ENCODE results near the gene MICAL3.
"Not testable (repeated sequence)": the region's sequence is repeated elsewhere in the genome, so short reads cannot be mapped to it uniquely, and the experiment has no call there.

The MICAL3 gene

DNA sequence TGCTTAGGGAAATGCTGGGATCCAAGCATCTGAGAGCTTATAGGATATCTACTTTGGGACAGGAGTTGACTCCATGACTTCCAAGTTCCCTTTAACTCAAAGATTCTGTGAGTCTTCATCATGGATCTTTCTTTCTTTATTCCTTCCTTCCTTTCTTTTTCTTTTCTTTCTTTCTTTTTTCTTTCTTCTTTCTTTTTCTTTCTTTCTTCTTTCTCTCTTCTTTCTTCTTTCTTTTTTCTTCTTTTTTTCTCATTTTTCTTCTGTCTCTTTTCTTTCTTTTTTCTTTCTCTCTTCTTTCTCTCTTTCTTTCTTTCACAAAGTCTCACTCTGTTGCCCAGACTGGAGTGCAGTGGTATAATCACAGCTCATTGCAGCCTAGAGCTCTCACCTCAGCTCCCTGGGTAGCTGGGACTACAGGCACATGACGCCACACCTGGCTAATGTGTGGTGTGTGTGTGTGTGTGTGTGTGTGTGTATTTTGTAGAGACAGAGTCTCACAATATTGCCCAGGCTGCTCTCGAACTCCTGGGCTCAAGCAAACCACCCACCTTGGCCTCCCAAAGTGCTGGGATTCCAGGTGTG is 5.4 kb upstream of the MICAL3 start:
- TF ChIP-seq, protein P1, sequence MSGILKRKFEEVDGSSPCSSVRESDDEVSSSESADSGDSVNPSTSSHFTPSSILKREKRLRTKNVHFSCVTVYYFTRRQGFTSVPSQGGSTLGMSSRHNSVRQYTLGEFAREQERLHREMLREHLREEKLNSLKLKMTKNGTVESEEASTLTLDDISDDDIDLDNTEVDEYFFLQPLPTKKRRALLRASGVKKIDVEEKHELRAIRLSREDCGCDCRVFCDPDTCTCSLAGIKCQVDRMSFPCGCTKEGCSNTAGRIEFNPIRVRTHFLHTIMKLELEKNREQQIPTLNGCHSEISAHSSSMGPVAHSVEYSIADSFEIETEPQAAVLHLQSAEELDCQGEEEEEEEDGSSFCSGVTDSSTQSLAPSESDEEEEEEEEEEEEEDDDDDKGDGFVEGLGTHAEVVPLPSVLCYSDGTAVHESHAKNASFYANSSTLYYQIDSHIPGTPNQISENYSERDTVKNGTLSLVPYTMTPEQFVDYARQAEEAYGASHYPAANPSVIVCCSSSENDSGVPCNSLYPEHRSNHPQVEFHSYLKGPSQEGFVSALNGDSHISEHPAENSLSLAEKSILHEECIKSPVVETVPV (CRISPR knock-in tag; IDR thresholded peaks at IDR 0.05), result no peak
- TF ChIP-seq, protein P2, sequence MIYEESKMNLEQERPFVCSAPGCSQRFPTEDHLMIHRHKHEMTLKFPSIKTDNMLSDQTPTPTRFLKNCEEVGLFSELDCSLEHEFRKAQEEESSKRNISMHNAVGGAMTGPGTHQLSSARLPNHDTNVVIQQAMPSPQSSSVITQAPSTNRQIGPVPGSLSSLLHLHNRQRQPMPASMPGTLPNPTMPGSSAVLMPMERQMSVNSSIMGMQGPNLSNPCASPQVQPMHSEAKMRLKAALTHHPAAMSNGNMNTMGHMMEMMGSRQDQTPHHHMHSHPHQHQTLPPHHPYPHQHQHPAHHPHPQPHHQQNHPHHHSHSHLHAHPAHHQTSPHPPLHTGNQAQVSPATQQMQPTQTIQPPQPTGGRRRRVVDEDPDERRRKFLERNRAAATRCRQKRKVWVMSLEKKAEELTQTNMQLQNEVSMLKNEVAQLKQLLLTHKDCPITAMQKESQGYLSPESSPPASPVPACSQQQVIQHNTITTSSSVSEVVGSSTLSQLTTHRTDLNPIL (CRISPR knock-in tag; IDR thresholded peaks at IDR 0.05; ENCODE audit: low read depth), result no peak
- TF ChIP-seq BACH2 (CRISPR knock-in tag; IDR thresholded peaks at IDR 0.05; ENCODE audit: borderline replicate concordance) (no peak), ISL1 (CRISPR knock-in tag; IDR thresholded peaks at IDR 0.05) (no peak), OSR1 (CRISPR knock-in tag; IDR thresholded peaks at IDR 0.05) (no peak), ZFP30 (CRISPR knock-in tag; IDR thresholded peaks at IDR 0.05) (no peak), ARNTL (CRISPR knock-in tag; IDR thresholded peaks at IDR 0.05; ENCODE audit: borderline replicate concordance, low read depth) (no peak), TCF4 (CRISPR knock-in tag; IDR thresholded peaks at IDR 0.05; ENCODE audit: borderline replicate concordance) (no peak), ZNF70 (CRISPR knock-in tag; IDR thresholded peaks at IDR 0.05) (no peak)
- TF ChIP-seq, protein P3, sequence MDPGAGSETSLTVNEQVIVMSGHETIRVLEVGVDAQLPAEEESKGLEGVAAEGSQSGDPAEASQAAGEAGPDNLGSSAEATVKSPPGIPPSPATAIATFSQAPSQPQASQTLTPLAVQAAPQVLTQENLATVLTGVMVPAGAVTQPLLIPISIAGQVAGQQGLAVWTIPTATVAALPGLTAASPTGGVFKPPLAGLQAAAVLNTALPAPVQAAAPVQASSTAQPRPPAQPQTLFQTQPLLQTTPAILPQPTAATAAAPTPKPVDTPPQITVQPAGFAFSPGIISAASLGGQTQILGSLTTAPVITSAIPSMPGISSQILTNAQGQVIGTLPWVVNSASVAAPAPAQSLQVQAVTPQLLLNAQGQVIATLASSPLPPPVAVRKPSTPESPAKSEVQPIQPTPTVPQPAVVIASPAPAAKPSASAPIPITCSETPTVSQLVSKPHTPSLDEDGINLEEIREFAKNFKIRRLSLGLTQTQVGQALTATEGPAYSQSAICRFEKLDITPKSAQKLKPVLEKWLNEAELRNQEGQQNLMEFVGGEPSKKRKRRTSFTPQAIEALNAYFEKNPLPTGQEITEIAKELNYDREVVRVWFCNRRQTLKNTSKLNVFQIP (CRISPR knock-in tag; IDR thresholded peaks at IDR 0.05; ENCODE audit: borderline replicate concordance, low read depth), result no peak
- no peak for ATAC-seq

DNA sequence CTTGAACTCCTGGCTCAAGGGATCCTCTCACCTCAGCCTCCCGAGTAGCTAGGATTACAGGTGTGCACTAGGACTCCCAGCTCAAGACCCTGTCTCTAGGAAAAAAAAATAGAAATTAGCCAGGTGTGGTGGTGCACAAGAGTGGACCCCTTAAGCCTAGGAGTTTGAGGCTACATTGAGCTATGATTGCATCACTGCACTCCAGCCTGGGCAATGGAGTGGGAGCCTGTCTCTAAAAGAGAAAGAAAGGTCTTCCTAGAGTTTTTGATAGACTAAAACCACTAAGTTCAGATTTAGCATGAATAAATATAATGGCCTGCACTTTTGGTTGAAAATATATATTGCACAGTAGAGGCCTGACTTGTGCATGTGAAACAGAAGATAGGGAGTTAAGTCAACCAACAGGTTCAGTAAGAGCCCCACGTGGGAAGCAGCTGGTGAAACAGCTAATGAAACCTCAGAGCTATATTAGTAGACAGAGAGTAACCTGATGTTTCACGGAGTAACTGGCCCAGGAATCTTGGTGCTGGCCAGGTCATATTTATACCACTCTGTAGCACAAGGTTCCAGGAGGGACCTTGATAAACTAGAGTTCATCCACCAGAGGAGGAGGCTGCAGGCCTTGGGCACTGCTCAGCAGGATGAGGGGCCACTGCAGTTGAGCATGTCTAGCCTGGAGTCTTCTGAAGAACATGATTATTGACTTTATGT is 4.6 kb upstream of the MICAL3 start:
- no peak for ATAC-seq
- TF ChIP-seq ZNF70 (CRISPR knock-in tag; IDR thresholded peaks at IDR 0.05) (no peak), TOX (CRISPR knock-in tag; IDR thresholded peaks at IDR 0.05; ENCODE audit: borderline replicate concordance) (no peak), ESRRG (CRISPR knock-in tag; IDR thresholded peaks at IDR 0.05) (no peak), ZNF565 (CRISPR knock-in tag; conservative IDR thresholded peaks at IDR 0.05; ENCODE audit: low read depth) (no peak), SNAI2 (CRISPR knock-in tag; IDR thresholded peaks at IDR 0.05) (no peak), ZFP3 (CRISPR knock-in tag; IDR thresholded peaks at IDR 0.05) (no peak), BACH2 (CRISPR knock-in tag; IDR thresholded peaks at IDR 0.05; ENCODE audit: borderline replicate concordance) (no peak), ZC3H10 (CRISPR knock-in tag; IDR thresholded peaks at IDR 0.05) (no peak)
- TF ChIP-seq, protein P2 (CRISPR knock-in tag; IDR thresholded peaks at IDR 0.05; ENCODE audit: low read depth), result no peak
- TF ChIP-seq, protein P1 (CRISPR knock-in tag; IDR thresholded peaks at IDR 0.05), result no peak

DNA sequence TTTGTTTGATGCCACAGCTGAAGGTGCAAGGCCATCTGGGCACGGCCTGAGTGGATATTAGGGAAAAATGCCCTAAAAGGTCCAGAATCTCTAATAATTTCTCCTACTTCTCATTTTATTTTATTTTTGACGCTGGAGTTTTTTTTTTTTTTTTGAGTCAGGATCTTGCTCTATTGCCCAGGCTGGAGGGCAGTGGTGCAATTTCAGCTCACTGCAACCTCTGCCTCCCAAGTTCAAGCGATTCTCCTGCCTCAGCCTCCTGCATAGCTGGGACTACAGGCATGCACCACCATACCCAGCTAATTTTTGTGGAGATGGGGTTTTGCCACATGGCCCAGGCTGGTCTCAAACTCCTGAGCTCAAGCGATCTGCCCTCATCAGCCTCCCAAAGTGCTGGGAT is 1.5 kb upstream of the MICAL3 start:
- not testable (repeated sequence) for ATAC-seq

DNA sequence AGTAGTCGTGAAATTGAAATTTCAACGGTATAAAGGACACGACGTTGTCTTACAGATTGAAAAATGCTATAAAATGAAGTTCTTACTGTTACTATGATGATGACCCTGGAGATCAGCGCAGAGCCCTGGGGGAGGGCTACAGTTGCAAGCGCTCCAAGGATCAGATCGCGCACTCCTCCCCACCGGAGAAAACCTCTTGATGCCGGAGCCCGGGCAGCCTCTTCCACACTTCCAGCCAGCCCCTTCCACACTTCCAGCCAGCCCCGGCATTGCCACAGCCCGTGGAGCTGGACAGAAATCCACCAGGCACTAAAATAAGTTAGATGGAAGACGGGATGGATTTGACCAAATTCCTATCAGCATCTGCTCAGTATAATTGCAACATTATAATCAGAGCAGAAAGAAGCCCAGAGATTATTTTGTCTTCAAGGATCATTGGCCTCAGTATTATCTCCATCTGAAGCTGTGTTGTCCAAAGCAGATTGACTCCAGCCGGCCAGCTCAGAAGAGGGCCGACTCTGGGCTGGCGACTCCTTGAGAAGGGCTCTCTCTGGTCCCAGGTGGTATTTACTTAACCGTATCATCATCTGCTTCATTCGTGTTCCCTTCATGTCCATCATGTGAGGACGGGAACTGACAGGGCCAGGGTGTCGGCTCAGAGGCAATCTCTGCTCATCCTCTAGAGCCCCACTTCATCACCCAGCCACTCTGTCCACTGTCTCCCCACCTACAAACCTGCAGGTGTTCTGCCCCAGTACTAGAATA is 777 bp upstream of the MICAL3 start:
- TF ChIP-seq ZFP3 (CRISPR knock-in tag; IDR thresholded peaks at IDR 0.05), result peak; percentile 32; the same call in 1 of the 2 replicates
- TF ChIP-seq, protein P3 (CRISPR knock-in tag; IDR thresholded peaks at IDR 0.05; ENCODE audit: borderline replicate concordance, low read depth), result no peak
- no peak for TF ChIP-seq BACH2 (CRISPR knock-in tag; IDR thresholded peaks at IDR 0.05; ENCODE audit: borderline replicate concordance)
- no peak for TF ChIP-seq RARB (CRISPR knock-in tag; IDR thresholded peaks at IDR 0.05)

More for the DNA sequence above, 777 bp upstream of the MICAL3 start:
- no peak; the same call in 1 of the 3 replicates for ATAC-seq
